ENCODE data around the gene ZNF839. TPM values are rescaled to one million over a fixed set of nuclear protein-coding genes. Genes with fewer than 3 reads are reported as not detected.

The ZNF839 gene
- total RNA-seq, 1 experiment from 2014 or later = 15.1 TPM

- no peaks in the 10 kb centered on the region for H3K36me3 Mint-ChIP-seq
- H3K4me3 Mint-ChIP-seq = peak within 1 kb of the TSS; percentile 95
- peaks cover 4% of the 10 kb centered on the region for H3K27me3 Mint-ChIP-seq (ENCODE audit: low read depth)
- H3K27ac Mint-ChIP-seq = peak within 1 kb of the TSS; percentile 58
- ChIA-PET POLR2A (interaction anchor here (0.6 kb wide), 1 partner anchor 56 kb away, joined by 4 read pairs; no protein-coding TSS in a partner anchor), CTCF (interaction anchor here (0.7 to 3.0 kb wide), 6 partner anchors 10 to 217 kb away, joined by 3 to 25 read pairs (median 4); no protein-coding TSS in a partner anchor)
- DNase-seq (ENCODE audit: low spot score) = peak; percentile 99
- no peaks in the 10 kb centered on the region for H3K9me3 Mint-ChIP-seq
- peaks cover 3% of the 10 kb centered on the region; the same call in 1 of the 2 replicates for H3K4me1 Mint-ChIP-seq
- TF ChIP-seq ETV6 (CRISPR knock-in tag; IDR thresholded peaks at IDR 0.05) (peak; percentile 12; the same call in 1 of the 2 replicates), NR1H2 (CRISPR knock-in tag; IDR thresholded peaks at IDR 0.05) (no peak), SP1 (CRISPR knock-in tag; conservative IDR thresholded peaks at IDR 0.05) (peak; percentile 85), FOXK1 (CRISPR knock-in tag; IDR thresholded peaks at IDR 0.05) (peak; percentile 93), ARID4B (CRISPR knock-in tag; IDR thresholded peaks at IDR 0.05; ENCODE audit: borderline replicate concordance) (peak; percentile 72; the same call in 1 of the 2 replicates)
- peak; percentile 94 for ATAC-seq
Observed at GRCh38 chr14:102304611-102305506, 14.7 kb upstream of the ZNF839 start, which contains the start of gene MOK. TSS of gene MOK (minus strand) at chr14:102305164. CDS start at chr14:102304968, 196 bp downstream.

GRCh38 chr14:102314242-102315011 lies 5.1 kb upstream of the ZNF839 start:
- Mint-ChIP-seq H3K4me3 (peak overlapping the region; percentile 86), H3K36me3 (no peaks in the 10 kb centered on the region), H3K9me3 (no peaks in the 10 kb centered on the region), H3K4me1 (peaks cover 44% of the 10 kb centered on the region), H3K27me3 (ENCODE audit: low read depth) (peaks cover 25% of the 10 kb centered on the region), H3K27ac (no peak overlapping the region)
- ATAC-seq (peak; percentile 29), DNase-seq (ENCODE audit: low spot score) (peak; percentile 81)
- ChIA-PET POLR2A (interaction anchor here (1.1 kb wide), 2 partner anchors 49 to 268 kb away, joined by 3 read pairs; no protein-coding TSS in a partner anchor), CTCF (interaction anchor here (0.5 to 3.6 kb wide), 38 partner anchors 9 to 381 kb away, joined by 3 to 33 read pairs (median 4); partner anchors contain the start of genes CINP, MOK and TECPR2)
- TF ChIP-seq SP1 (CRISPR knock-in tag; conservative IDR thresholded peaks at IDR 0.05) (no peak; the same call in 1 of the 2 replicates), CREM (CRISPR knock-in tag; IDR thresholded peaks at IDR 0.05) (peak; percentile 60; the same call in 1 of the 2 replicates), MAX (CRISPR knock-in tag; IDR thresholded peaks at IDR 0.05) (peak; percentile 88), ATF2 (CRISPR knock-in tag; IDR thresholded peaks at IDR 0.05; ENCODE audit: borderline replicate concordance, low read depth) (no peak), E2F5 (CRISPR knock-in tag; IDR thresholded peaks at IDR 0.05) (peak; percentile 37; the same call in 1 of the 2 replicates), NR2C2 (CRISPR knock-in tag; IDR thresholded peaks at IDR 0.05) (no peak), ZNF219 (CRISPR knock-in tag; IDR thresholded peaks at IDR 0.05; ENCODE audit: borderline replicate concordance) (0 out of 2 replicates have a peak, but pooled peaks have one; percentile 25), GTF2I (CRISPR knock-in tag; conservative IDR thresholded peaks at IDR 0.05) (no peak), RELA (CRISPR knock-in tag; IDR thresholded peaks at IDR 0.05; ENCODE audit: borderline replicate concordance) (peak; percentile 78; the same call in 1 of the 2 replicates), HMGXB4 (CRISPR knock-in tag; IDR thresholded peaks at IDR 0.05) (peak; percentile 57), ETV6 (CRISPR knock-in tag; IDR thresholded peaks at IDR 0.05) (peak; percentile 76), USF1 (CRISPR knock-in tag; IDR thresholded peaks at IDR 0.05) (peak; percentile 60; the same call in 1 of the 2 replicates), CTCF (IDR thresholded peaks at IDR 0.05) (peak; percentile 95), ESRRA (CRISPR knock-in tag; IDR thresholded peaks at IDR 0.05; ENCODE audit: borderline replicate concordance) (peak; percentile 62; the same call in 1 of the 2 replicates), ZNF423 (CRISPR knock-in tag; IDR thresholded peaks at IDR 0.05) (peak; percentile 81)

All from WTC11 (cell line).